HG03575 (cell line): ENCODE measurements around the gene ST6GALNAC4.

Experiments
- ATAC-seq: cut with Tn5 transposase; IDR thresholded peaks from one replicate; pipeline ENCODE4 v1.9.1; 2021; ENCODE audit not compliant: unreplicated experiment, insufficient number of reproducible peaks, low FRiP score; ENCODE audit errors: extremely low read depth

Gene ST6GALNAC4

GRCh38 chr9:127934248-127934647 lies 17.4 kb upstream of the ST6GALNAC4 start:
- no peak for ATAC-seq

GRCh38 chr9:127931092-127931881 lies 14.4 kb upstream of the ST6GALNAC4 start:
- no peak for ATAC-seq

- ATAC-seq: no peak
Measured at GRCh38 chr9:127930231-127931091, 13.6 kb upstream of the ST6GALNAC4 start, which contains the start of gene PIP5KL1. PIP5KL1 (minus strand) TSS chr9:127930777; CDS start chr9:127930752, 25 bp downstream.

DNA sequence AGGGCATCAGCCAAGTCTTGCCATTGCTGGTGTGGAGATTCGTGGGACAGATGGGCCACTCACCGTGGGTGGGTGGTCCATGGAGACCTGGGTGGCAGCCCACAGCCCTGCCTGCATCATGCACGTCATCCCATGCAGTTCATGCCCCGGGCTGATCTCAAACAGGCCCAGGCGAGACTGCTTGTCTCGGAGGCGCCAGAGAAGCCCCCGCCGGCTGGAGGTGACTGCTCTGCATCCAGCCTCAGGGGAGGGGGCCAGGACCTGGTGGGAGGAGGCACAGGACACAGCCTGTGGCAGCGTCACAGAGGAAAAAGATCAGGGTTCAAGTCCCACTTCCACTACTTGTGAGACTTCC lies 12.8 kb upstream of the ST6GALNAC4 start:
- no peak for ATAC-seq

DNA sequence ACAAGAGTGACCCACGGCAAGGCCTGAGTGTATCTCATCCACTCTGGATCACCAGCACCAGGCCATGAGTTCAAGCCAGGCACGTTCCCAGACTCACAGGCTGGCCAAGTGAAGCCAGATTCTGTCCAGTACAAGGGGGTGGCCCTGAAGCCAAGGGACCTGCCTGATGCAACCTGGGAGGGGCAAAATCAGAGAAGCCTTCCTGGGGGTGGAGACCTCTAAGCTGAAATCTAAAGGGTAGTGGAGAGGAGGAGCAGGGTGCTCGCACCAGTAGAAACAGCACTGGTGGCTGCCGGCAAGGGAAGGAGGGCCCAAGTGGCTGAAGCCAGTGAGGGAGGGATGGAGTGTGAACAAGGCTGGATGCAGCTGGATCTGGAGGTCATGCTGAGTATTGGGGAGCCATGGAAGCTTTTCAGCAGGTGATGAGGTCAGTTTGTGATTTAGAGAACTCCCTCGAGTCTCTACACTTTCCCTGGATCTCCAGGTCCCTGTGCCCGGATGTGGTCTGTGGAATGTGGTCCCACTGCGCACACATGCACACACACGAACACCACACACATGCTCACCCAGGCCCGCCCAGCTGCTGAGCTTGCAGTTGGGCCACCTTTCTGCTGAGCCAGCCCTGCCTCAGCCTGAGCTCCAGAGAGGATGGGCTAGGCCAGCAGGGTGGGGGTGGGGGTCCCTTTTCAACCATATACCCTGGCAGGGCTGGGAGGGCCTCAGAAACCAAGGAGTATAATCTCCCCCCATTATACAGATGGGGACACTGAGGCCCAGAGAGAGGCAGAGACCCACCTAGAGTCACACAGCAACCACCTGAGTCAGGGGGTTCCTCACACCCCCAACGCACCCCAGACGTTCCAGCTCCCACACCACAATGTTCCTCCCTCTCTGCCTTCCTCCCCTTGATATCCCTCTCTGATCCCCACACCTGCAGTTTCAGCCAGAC lies 12.1 kb upstream of the ST6GALNAC4 start:
- ATAC-seq: no peak

- no peak for ATAC-seq
Measured at GRCh38 chr9:127927988-127928675, 11.3 kb upstream of the ST6GALNAC4 start.

- no peak for ATAC-seq
Measured at GRCh38 chr9:127927201-127927987, 10.6 kb upstream of the ST6GALNAC4 start.

DNA sequence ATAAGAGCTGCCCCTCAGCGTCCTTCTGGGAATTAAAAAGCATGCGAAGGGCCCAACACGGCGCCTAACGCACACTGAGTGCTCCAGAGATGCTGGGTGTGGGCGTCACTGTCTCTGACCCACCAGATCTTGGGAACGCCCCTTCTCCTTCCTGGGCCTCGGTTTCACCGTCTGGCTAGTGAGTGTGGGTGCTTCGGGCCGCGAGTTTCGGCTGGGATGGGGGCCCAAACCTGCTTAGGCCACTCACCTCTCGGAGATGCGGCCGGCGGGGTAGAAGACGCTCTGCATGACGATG lies 10.0 kb upstream of the ST6GALNAC4 start:
- ATAC-seq: no peak

DNA sequence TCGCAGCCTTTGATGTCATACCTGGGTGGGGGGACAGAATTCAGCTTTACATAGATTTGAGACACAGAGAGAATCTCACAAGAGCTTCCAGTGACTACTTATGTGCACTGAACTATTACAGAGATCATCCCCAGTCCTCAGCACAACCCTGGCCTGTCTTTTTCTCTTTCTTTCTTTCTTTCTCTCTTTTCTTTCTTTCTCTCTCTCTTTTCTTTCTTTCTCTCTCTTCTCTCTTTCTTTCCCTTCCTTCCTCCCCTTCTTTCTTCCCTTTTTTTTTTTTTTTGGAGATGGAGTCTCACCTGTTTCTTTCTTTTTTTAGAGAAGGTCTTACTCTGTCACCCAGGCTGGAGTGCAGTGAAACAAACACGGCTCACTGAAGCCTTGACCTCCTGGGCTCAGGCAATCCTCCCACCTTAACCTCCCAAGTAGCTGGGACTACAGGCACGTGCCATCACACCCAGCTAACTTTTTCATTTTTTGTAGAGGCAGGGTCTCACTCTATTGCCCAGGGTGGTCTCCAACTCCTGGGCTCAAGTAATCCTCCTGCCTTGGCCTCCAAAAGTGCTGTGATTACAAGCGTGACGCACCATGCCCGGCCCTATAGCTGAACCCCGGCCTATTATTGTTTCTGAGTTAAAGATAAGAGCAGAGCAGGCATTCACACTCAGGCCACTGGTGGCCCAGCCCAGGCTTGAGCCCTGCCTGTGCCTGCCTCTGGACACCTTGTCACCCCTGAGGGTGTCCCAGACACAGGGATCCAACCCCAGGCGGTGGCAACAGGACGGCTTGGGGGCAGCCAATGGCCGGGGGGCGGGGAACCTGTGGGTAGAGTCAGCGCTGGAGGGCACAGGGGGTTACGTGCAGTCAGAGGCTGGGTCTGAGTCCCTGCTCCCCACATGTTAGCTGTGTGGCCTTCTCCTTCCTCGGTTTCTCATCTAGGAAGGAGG lies 9.4 kb upstream of the ST6GALNAC4 start:
- ATAC-seq: no peak

DNA sequence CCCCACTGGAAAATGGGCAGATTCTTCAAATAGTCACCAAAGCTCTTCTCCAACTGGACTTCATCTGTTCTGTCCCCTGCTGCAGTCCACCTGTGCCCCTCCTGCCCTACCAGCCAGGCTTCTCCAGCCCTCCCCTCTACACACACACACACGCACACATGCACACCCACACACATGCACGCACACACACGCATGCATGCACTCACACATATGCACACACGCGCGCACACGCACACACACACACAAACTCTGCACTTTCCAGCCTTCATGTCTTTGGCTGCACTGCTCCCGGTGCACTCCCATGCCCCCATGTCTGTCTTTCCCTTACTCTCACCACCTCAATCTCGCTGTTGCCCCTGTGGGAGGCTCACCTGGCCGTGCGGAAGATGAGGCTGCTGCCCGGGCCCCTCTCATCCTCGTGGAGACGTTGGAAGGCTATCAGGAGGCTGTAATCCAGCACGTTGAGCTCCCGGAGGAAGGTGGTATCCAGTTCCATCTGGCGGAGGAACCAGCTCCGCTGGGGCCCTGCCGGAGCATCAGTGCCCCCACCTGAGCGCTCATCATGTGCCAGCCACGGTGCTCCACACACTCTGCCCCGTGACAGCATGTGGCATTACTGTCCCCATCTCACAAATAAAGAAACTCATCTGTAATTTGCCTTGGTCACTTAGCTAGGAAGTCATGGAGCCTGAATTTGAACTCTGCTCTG lies 8.0 kb upstream of the ST6GALNAC4 start:
- ATAC-seq: no peak

- no peak for ATAC-seq
Measured at GRCh38 chr9:127923771-127924170, 6.9 kb upstream of the ST6GALNAC4 start.

GRCh38 chr9:127923046-127923445 lies 6.2 kb upstream of the ST6GALNAC4 start:
- ATAC-seq: no peak

DNA sequence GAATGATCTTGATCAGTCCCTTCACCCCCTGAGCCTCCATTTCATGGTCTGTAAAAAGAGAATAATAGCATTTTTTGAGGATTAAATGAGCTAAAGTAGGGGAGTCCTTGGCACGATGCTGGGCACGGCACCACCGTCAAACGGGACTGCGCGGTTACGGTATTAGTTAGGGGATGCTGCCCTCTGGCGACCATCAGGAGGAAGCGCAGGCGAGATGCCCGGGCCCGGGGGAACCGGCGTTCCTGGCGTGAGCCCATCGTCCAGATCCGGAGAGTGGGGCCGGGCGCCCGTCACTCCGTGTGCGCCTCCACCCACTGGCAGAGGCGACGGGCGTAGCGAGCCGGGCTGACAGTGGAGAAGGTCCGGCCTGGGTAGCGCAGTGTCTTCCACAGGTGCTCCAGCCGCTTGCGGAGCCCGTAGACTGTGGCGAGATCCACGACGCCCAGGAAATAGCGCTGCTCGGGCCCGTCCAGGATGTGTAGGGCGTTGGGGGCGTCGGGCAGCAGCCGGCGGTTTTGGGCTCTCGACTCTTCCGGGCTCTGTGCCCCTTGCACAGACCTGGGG lies 4.8 kb upstream of the ST6GALNAC4 start:
- no peak for ATAC-seq

- ATAC-seq: no peak
Measured at GRCh38 chr9:127920794-127921193, 4.0 kb upstream of the ST6GALNAC4 start.

GRCh38 chr9:127919253-127919815 lies 2.5 kb upstream of the ST6GALNAC4 start:
- ATAC-seq: no peak
